WTC11 (cell line): ENCODE data around the gene SOCS7. TPM values are rescaled to one million over a fixed set of nuclear protein-coding genes. Genes with fewer than 3 reads are reported as not detected.

Experiments
- ATAC-seq: fragments of 200-7000 bp; cut with Tn5 transposase; 2 replicates; pipeline ENCODE4 v1.10.0; 2021; ENCODE audit warnings: mild to moderate bottlenecking, moderate library complexity
- CTCF ChIA-PET: fragments of 300-600 bp; sonication (Branson Sonifier 250); formaldehyde crosslinking; loops from one replicate; lab custom pipeline; 2021; ENCODE audit warnings: antibody characterized with exemption; lab: Charles Lee
- POLR2A ChIA-PET: fragments of 350-600 bp; sonication (Branson Sonifier 250); formaldehyde crosslinking; loops from one replicate; lab custom pipeline; 2021; ENCODE audit warnings: antibody characterized with exemption; lab: Charles Lee
- DNase-seq: peaks from one replicate; pipeline ENCODE4 v3.0.0; 2021; ENCODE audit warnings: low spot score
- H3K27ac Mint-ChIP-seq: 2 replicates; pipeline ENCODE4 v1.8.0; 2021; ENCODE audit warnings: mixed read lengths
- H3K27me3 Mint-ChIP-seq: 2 replicates; pipeline ENCODE4 v1.8.0; 2021; ENCODE audit warnings: low read depth, mild to moderate bottlenecking, moderate library complexity, mixed read lengths
- H3K36me3 Mint-ChIP-seq: 2 replicates; pipeline ENCODE4 v1.8.0; 2021; ENCODE audit warnings: mixed read lengths
- H3K4me1 Mint-ChIP-seq: 2 replicates; pipeline ENCODE4 v1.8.0; 2022; ENCODE audit warnings: mixed read lengths
- H3K4me3 Mint-ChIP-seq: 2 replicates; pipeline ENCODE4 v1.8.0; 2021; ENCODE audit warnings: mild to moderate bottlenecking, moderate library complexity, mixed read lengths
- H3K9me3 Mint-ChIP-seq: 2 replicates; pipeline ENCODE4 v1.8.0; 2021; ENCODE audit warnings: mixed read lengths
- ARID4B ChIP-seq: sonication (generic); formaldehyde crosslinking; IDR thresholded peaks from 2 replicates; pipeline ENCODE4 v1.8.0; 2023; ENCODE audit warnings: missing genetic modification reagents, mild to moderate bottlenecking, borderline replicate concordance
- ERG ChIP-seq: fragments of 250-450 bp; sonication (Bioruptor Pico); IDR thresholded peaks from 2 replicates; pipeline ENCODE4 v1.8.0; 2021; ENCODE audit warnings: mild to moderate bottlenecking
- GRHL2 ChIP-seq: fragments of 250-450 bp; sonication (Bioruptor Pico); IDR thresholded peaks from 2 replicates; pipeline ENCODE4 v1.8.0; 2022; ENCODE audit warnings: mild to moderate bottlenecking, moderate library complexity; ENCODE audit not compliant: insufficient replicate concordance, severe bottlenecking
- HMGA2 ChIP-seq: fragments of 250-450 bp; sonication (Bioruptor Pico); IDR thresholded peaks from 2 replicates; pipeline ENCODE4 v1.4.0; 2021; ENCODE audit warnings: mild to moderate bottlenecking, moderate library complexity
- IRF1 ChIP-seq: sonication (generic); formaldehyde crosslinking; IDR thresholded peaks from 2 replicates; pipeline ENCODE4 v1.8.0; 2023; ENCODE audit warnings: missing genetic modification reagents
- ZNF121 ChIP-seq: sonication (generic); formaldehyde crosslinking; IDR thresholded peaks from 2 replicates; pipeline ENCODE4 v1.8.0; 2023; ENCODE audit warnings: missing genetic modification reagents
- ZNF396 ChIP-seq: fragments of 250-450 bp; sonication (Bioruptor Pico); IDR thresholded peaks from 2 replicates; pipeline ENCODE4 v1.8.0; 2021; ENCODE audit warnings: mild to moderate bottlenecking, moderate library complexity, borderline replicate concordance
- total RNA-seq: library from RNA; stranded (reverse); gene quantifications from 3 replicates; pipeline ENCODE4 v1.2.3, GENCODE V29; 2021
- TF ChIP-seq, protein P1 (sequence below): sonication (generic); formaldehyde crosslinking; IDR thresholded peaks from 2 replicates; pipeline ENCODE4 v1.8.0; 2022; ENCODE audit warnings: missing genetic modification reagents
- TF ChIP-seq, protein P2 (sequence below): sonication (generic); formaldehyde crosslinking; IDR thresholded peaks from 2 replicates; pipeline ENCODE4 v1.8.1; 2023; ENCODE audit warnings: mild to moderate bottlenecking, missing genetic modification reagents, moderate library complexity
- TF ChIP-seq, protein P3 (sequence below): sonication (generic); formaldehyde crosslinking; IDR thresholded peaks from 2 replicates; pipeline ENCODE4 v1.8.1; 2023; ENCODE audit warnings: mild to moderate bottlenecking, moderate library complexity, missing genetic modification reagents

SOCS7 gene
- total RNA-seq, 1 experiment from 2014 or later, result 33.6 TPM

DNA sequence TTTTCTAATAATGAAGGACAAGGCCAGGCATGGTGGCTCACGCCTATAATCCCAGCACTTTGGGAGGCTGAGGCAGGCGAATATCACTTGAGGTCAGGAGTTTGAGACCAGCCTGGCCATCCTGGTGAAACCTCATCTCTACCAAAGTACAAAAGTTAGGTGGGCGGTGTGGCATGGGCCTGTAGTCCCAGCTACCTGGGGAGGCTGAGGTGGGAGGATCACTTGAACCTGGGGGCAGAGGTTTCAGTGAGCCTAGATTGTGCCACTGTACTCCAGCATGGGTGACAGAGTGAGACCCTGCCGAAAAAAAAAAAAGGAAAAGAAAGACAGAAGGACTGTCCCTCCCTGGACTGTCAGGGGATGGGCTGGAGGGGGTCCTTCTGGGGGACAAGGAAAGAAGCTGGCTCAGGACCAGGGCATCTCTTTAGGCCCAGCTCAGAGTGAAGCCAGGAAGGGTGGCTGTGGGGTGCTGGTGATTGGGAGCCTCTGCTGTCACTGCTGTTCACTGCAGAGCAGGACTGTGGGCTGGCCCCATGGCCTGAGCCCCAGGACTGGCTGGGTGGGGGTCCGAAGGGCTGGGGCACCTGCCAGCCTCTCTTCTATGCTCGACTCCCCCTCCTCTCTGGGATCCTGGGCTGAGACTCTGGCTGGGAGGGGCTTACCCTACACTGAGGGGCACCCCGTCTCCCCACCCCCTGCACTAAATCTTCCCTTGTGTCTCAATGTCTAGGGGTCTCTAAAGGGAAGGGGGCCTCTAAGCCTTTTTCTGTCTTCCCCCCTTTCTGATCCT lies 75.7 kb downstream of the SOCS7 start (continued):
- TF ChIP-seq IRF1 (CRISPR knock-in tag) (no peak), HMGA2 (CRISPR knock-in tag) (no peak), ERG (CRISPR knock-in tag) (no peak), GRHL2 (CRISPR knock-in tag) (no peak), ZNF396 (CRISPR knock-in tag) (no peak), ZNF121 (CRISPR knock-in tag) (no peak)
- TF ChIP-seq, protein P1, sequence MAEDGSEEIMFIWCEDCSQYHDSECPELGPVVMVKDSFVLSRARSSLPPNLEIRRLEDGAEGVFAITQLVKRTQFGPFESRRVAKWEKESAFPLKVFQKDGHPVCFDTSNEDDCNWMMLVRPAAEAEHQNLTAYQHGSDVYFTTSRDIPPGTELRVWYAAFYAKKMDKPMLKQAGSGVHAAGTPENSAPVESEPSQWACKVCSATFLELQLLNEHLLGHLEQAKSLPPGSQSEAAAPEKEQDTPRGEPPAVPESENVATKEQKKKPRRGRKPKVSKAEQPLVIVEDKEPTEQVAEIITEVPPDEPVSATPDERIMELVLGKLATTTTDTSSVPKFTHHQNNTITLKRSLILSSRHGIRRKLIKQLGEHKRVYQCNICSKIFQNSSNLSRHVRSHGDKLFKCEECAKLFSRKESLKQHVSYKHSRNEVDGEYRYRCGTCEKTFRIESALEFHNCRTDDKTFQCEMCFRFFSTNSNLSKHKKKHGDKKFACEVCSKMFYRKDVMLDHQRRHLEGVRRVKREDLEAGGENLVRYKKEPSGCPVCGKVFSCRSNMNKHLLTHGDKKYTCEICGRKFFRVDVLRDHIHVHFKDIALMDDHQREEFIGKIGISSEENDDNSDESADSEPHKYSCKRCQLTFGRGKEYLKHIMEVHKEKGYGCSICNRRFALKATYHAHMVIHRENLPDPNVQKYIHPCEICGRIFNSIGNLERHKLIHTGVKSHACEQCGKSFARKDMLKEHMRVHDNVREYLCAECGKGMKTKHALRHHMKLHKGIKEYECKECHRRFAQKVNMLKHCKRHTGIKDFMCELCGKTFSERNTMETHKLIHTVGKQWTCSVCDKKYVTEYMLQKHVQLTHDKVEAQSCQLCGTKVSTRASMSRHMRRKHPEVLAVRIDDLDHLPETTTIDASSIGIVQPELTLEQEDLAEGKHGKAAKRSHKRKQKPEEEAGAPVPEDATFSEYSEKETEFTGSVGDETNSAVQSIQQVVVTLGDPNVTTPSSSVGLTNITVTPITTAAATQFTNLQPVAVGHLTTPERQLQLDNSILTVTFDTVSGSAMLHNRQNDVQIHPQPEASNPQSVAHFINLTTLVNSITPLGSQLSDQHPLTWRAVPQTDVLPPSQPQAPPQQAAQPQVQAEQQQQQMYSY, result no peak
- TF ChIP-seq, protein P2, sequence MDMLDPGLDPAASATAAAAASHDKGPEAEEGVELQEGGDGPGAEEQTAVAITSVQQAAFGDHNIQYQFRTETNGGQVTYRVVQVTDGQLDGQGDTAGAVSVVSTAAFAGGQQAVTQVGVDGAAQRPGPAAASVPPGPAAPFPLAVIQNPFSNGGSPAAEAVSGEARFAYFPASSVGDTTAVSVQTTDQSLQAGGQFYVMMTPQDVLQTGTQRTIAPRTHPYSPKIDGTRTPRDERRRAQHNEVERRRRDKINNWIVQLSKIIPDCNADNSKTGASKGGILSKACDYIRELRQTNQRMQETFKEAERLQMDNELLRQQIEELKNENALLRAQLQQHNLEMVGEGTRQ (CRISPR knock-in tag), result no peak

GRCh38 chr17:38428112-38428642 lies 76.5 kb downstream of the SOCS7 start, which contains the start of gene ARHGAP23:
Gene ARHGAP23 (plus strand): TSS chr17:38428464. CDS start chr17:38428486, 22 bp downstream.
- DNase-seq (no peak), ATAC-seq (peak; percentile 58)
- Mint-ChIP-seq H3K4me3 (peak within 1 kb of the TSS; percentile 66), H3K9me3 (no peaks in the 10 kb centered on the region), H3K4me1 (peaks cover 53% of the 10 kb centered on the region), H3K27me3 (peaks cover 11% of the 10 kb centered on the region), H3K36me3 (no peaks in the 10 kb centered on the region), H3K27ac (no peak within 1 kb of the TSS)
- TF ChIP-seq ARID4B, result no peak; the same call in 1 of the 2 replicates
- TF ChIP-seq, protein P3, sequence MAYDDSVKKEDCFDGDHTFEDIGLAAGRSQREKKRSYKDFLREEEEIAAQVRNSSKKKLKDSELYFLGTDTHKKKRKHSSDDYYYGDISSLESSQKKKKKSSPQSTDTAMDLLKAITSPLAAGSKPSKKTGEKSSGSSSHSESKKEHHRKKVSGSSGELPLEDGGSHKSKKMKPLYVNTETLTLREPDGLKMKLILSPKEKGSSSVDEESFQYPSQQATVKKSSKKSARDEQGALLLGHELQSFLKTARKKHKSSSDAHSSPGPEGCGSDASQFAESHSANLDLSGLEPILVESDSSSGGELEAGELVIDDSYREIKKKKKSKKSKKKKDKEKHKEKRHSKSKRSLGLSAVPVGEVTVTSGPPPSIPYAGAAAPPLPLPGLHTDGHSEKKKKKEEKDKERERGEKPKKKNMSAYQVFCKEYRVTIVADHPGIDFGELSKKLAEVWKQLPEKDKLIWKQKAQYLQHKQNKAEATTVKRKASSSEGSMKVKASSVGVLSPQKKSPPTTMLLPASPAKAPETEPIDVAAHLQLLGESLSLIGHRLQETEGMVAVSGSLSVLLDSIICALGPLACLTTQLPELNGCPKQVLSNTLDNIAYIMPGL (CRISPR knock-in tag), result 0 out of 2 replicates have a peak, but pooled peaks have one; percentile 34
- ChIA-PET POLR2A (interaction anchor here (1.0 to 2.3 kb wide), 4 partner anchors 9 to 24 kb away, joined by 4 to 9 read pairs (median 6); no protein-coding TSS in a partner anchor), CTCF (interaction anchor here (0.7 to 2.0 kb wide), 10 partner anchors 13 to 160 kb away, joined by 3 to 9 read pairs (median 4); no protein-coding TSS in a partner anchor)
